Ramos (cell line): Measurements from ENCODE around the gene BCKDHB.
"Not testable (repeated sequence)": the region's sequence is repeated elsewhere in the genome, so short reads cannot be mapped to it uniquely, and the experiment has no call there.

Experiments
- in situ Hi-C: fragments of 300-500 bp; cut with MboI; formaldehyde crosslinking; loops from one replicate; pipeline ENCODE4 v1.14.3; 2022; ENCODE audit warnings: low sequenced_read_pairs; ENCODE audit not compliant: unreplicated experiment

Gene BCKDHB

GRCh38 chr6:80106418-80107235, at the start of gene BCKDHB:
TSS of gene BCKDHB (plus strand) at chr6:80106671. CDS start at chr6:80106694, 23 bp downstream.
- in situ Hi-C loops, result no loop called here

- in situ Hi-C loops, result no loop called here
These were observed 45.7 kb upstream of the BCKDHB start for GRCh38 chr6:80060774-80061173.

- in situ Hi-C loops, result not testable (repeated sequence)
These were observed 38.3 kb upstream of the BCKDHB start for GRCh38 chr6:80068146-80068545.

- in situ Hi-C loops, result not testable (repeated sequence)
These were observed 36.0 kb upstream of the BCKDHB start for GRCh38 chr6:80070431-80070830.

- in situ Hi-C loops, result no loop called here
These were observed 29.4 kb upstream of the BCKDHB start for GRCh38 chr6:80077067-80077466.

- in situ Hi-C loops, result no loop called here
These were observed 17.8 kb upstream of the BCKDHB start for GRCh38 chr6:80088637-80089036.

GRCh38 chr6:80091506-80091905, 15.0 kb upstream of the BCKDHB start:
- in situ Hi-C loops, result loop anchor here (10.0 kb wide), 1 partner anchor 137 kb away; no protein-coding TSS in a partner anchor

GRCh38 chr6:80094017-80094416, 12.5 kb upstream of the BCKDHB start:
- in situ Hi-C loops, result loop anchor here (10.0 kb wide), 1 partner anchor 139 kb away; no protein-coding TSS in a partner anchor

- in situ Hi-C loops, result loop anchor here (10.0 kb wide), 1 partner anchor 141 kb away; no protein-coding TSS in a partner anchor
These were observed 10.9 kb upstream of the BCKDHB start for GRCh38 chr6:80095600-80095999.

GRCh38 chr6:80098392-80098791, 8.1 kb upstream of the BCKDHB start:
- in situ Hi-C loops, result loop anchor here (10.0 kb wide), 1 partner anchor 144 kb away; no protein-coding TSS in a partner anchor

DNA sequence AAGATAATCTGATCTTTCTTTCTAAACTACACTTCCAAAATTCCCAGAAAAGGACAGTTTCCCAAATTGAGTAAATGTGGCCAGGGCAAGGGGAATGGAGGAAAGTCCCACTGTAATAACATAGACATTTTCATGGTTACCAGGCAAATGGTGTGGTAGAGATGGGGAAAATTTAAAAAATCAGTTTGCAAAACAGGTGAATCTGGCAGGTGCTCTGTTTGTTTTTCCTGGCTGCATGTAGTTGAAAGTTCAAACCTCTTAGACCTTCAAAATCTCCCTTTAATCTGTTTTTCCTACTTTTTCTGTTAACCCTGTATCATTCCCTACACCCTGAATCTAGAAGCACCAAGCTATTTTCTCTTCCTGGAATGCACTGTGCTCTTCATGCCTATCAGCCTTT, 2.0 kb upstream of the BCKDHB start:
- in situ Hi-C loops, result no loop called here

- in situ Hi-C loops, result no loop called here
These were observed 476 bp upstream of the BCKDHB start for GRCh38 chr6:80105972-80106417.

DNA sequence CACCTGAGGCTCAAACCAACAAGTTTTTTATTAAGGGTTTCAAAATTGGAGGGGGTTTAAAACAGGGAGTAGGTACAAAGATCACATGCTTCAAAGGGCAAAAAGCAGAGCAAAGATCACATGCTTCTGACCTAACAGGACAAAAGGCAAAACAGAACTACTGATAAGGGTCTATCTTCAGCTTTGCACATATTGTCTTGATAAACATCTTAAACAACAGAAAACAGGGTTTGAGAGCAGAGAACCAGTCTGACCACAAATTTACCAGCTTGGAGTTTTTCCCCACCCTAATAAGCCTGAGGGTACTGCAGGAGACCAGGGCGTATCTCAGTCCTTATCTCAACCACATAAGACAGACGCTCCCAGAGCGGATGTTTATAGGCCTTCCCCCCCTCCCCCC, 16.1 kb downstream of the BCKDHB start:
- in situ Hi-C loops, result not testable (repeated sequence)

- in situ Hi-C loops, result no loop called here
These were observed 20.3 kb downstream of the BCKDHB start for GRCh38 chr6:80126657-80127345.

- in situ Hi-C loops, result no loop called here
These were observed 23.0 kb downstream of the BCKDHB start for GRCh38 chr6:80129485-80129884.

- in situ Hi-C loops, result no loop called here
These were observed 26.5 kb downstream of the BCKDHB start for GRCh38 chr6:80133020-80133419.

- in situ Hi-C loops, result no loop called here
These were observed 27.6 kb downstream of the BCKDHB start for GRCh38 chr6:80134065-80134464.

- in situ Hi-C loops, result no loop called here
These were observed 36.1 kb downstream of the BCKDHB start for GRCh38 chr6:80142586-80142985.

GRCh38 chr6:80143419-80143937, 37.0 kb downstream of the BCKDHB start:
- in situ Hi-C loops, result no loop called here

GRCh38 chr6:80144753-80145315, 38.4 kb downstream of the BCKDHB start:
- in situ Hi-C loops, result no loop called here

DNA sequence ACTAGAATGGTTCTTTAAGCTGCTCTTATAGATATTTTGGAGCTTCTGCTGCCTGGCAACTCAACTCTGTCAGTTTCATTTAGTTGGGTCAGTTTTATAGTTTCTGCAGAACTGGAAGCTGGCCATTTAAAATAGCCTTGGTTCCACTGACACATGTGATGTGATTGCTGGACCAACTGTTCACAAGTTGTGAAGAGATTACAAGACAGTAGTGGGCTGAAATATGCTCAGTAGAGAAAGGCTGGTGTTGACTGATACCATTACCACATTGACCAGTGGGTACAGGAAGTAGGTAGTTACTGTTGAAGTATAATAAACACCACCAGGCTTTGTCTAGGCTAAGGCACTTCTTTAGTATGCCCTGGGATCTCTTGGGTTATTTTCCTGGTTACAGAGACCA, 39.0 kb downstream of the BCKDHB start:
- in situ Hi-C loops, result no loop called here
